Urothelium cell line (cell line): ENCODE measurements around the gene CAMK1.
A peak's percentile ranks its signal among the peaks of the same experiment; 100 is the strongest.

ENCODE experiments used
- DNase-seq: peaks from one replicate; pipeline ENCODE4 v3.0.0; 2011; ENCODE audit warnings: low spot score, mixed read lengths
- FAIRE-seq: peaks from 2 replicates; lab custom pipeline; 2011; peaks lifted over from hg19 to GRCh38; lab: Jason Lieb, UNC

The CAMK1 gene

GRCh38 chr3:9769426-9770275, at the start of gene CAMK1:
Gene CAMK1, minus strand, starts transcription at chr3:9769947. Its CDS starts 2,198 bp downstream, at chr3:9767749.
- DNase-seq: peak; percentile 90

GRCh38 chr3:9818666-9819335, 49.1 kb upstream of the CAMK1 start:
- peak; percentile 62 for FAIRE-seq
- DNase-seq: no peak

More at GRCh38 chr3:9769426-9770275, at the start of gene CAMK1:
- FAIRE-seq: no peak

GRCh38 chr3:9817436-9817835, 47.7 kb upstream of the CAMK1 start:
- no peak for FAIRE-seq
- no peak for DNase-seq

- no peak for FAIRE-seq
- no peak for DNase-seq
Measured at GRCh38 chr3:9815986-9816385, 46.2 kb upstream of the CAMK1 start.

GRCh38 chr3:9812870-9813483, 43.2 kb upstream of the CAMK1 start:
- FAIRE-seq (no peak), DNase-seq (no peak)

- DNase-seq: no peak
- no peak for FAIRE-seq
Measured at GRCh38 chr3:9810846-9811245, 41.1 kb upstream of the CAMK1 start.

GRCh38 chr3:9810433-9810770, 40.7 kb upstream of the CAMK1 start:
- no peak for DNase-seq
- FAIRE-seq: no peak

- FAIRE-seq: no peak
- DNase-seq: no peak
Measured at GRCh38 chr3:9809615-9810432, 40.1 kb upstream of the CAMK1 start, which contains the start of gene TTLL3. Gene TTLL3, plus strand, starts transcription at chr3:9810262. Its CDS starts 400 bp downstream, at chr3:9810662.

GRCh38 chr3:9809239-9809614, 39.5 kb upstream of the CAMK1 start:
- DNase-seq (no peak), FAIRE-seq (no peak)

GRCh38 chr3:9808345-9809037, 38.7 kb upstream of the CAMK1 start:
- DNase-seq: peak; percentile 21

GRCh38 chr3:9807981-9808344, 38.2 kb upstream of the CAMK1 start:
- no peak for DNase-seq
- FAIRE-seq: no peak

More at GRCh38 chr3:9808345-9809037, 38.7 kb upstream of the CAMK1 start:
- no peak for FAIRE-seq

GRCh38 chr3:9806688-9807589, 37.2 kb upstream of the CAMK1 start:
- DNase-seq (no peak), FAIRE-seq (no peak)

- no peak for FAIRE-seq
Measured at GRCh38 chr3:9806137-9806536, 36.4 kb upstream of the CAMK1 start.

GRCh38 chr3:9804996-9805395, 35.2 kb upstream of the CAMK1 start:
- no peak for DNase-seq
- no peak for FAIRE-seq

More at GRCh38 chr3:9806137-9806536, 36.4 kb upstream of the CAMK1 start:
- no peak for DNase-seq

GRCh38 chr3:9803494-9803893, 33.7 kb upstream of the CAMK1 start:
- no peak for FAIRE-seq

GRCh38 chr3:9800529-9800928, 30.8 kb upstream of the CAMK1 start:
- FAIRE-seq (no peak), DNase-seq (no peak)

More at GRCh38 chr3:9803494-9803893, 33.7 kb upstream of the CAMK1 start:
- DNase-seq: no peak

GRCh38 chr3:9797196-9797945, 27.6 kb upstream of the CAMK1 start:
- no peak for FAIRE-seq
- no peak for DNase-seq

GRCh38 chr3:9795207-9795606, 25.5 kb upstream of the CAMK1 start:
- FAIRE-seq (no peak), DNase-seq (no peak)
